HL-60/S4 (cell line): ENCODE results near the gene FOXJ1.

Experiments
- in situ Hi-C: fragments of 300-500 bp; cut with MboI; formaldehyde crosslinking; loops from 2 replicates; pipeline ENCODE4 v1.14.3; 2022; ENCODE audit warnings: low sequenced_read_pairs

Gene FOXJ1

GRCh38 chr17:76161619-76162266 is 20.7 kb upstream of the FOXJ1 start:
- in situ Hi-C loops: no loop called here

DNA sequence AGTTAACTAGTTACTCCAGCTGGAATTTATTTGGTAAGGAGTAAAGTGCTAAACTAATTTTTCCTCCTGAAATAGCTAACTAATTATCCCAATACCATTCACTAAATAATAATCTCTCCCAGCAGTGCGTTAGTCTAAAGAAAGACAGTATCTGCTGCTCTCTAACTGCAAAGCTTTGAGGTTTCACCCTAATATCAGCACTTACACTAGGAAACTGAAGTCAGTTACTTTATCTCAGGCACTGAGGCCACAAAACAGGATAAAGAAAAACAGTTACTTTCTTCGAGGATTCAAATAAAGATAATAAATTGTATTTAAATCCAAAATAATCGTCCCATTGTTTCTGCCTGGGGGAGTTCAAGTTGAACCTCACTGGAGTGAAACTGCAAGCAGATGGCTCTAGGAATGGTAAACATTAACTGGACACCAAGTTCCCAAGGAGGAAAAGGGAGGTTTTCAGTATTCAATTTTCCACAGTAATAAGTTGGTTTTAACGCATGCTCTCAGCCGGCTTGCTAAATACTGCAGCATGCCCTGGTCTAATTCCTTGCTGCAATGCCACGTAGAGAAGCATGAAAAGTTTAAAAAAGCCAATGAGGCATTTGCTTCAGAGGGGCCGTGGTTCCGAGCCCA is 20.0 kb upstream of the FOXJ1 start:
- in situ Hi-C loops: no loop called here

DNA sequence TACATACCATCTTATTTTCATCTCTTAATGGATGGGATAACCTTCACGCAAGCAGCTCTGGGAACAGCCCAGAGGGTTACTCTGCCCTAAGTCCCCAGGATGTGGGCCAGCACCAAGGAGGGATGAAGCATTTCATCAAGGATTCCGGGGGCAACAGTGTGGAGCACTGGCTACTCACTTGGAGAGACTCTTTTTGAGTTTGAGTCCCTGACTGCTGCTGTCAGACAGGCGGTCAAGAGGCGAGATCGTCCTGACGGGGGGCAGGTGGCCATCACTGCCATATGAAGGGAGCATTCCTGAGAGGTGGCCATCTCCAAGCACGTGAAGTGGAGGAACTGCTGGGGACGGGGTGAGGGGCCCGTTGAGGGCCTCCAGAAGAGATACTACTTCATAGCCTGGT is 18.1 kb upstream of the FOXJ1 start:
- in situ Hi-C loops: no loop called here

GRCh38 chr17:76157759-76158158 is 16.7 kb upstream of the FOXJ1 start:
- in situ Hi-C loops: no loop called here

GRCh38 chr17:76156662-76156991 is 15.6 kb upstream of the FOXJ1 start:
- in situ Hi-C loops: no loop called here

GRCh38 chr17:76155988-76156661 is 15.1 kb upstream of the FOXJ1 start:
- in situ Hi-C loops: no loop called here

DNA sequence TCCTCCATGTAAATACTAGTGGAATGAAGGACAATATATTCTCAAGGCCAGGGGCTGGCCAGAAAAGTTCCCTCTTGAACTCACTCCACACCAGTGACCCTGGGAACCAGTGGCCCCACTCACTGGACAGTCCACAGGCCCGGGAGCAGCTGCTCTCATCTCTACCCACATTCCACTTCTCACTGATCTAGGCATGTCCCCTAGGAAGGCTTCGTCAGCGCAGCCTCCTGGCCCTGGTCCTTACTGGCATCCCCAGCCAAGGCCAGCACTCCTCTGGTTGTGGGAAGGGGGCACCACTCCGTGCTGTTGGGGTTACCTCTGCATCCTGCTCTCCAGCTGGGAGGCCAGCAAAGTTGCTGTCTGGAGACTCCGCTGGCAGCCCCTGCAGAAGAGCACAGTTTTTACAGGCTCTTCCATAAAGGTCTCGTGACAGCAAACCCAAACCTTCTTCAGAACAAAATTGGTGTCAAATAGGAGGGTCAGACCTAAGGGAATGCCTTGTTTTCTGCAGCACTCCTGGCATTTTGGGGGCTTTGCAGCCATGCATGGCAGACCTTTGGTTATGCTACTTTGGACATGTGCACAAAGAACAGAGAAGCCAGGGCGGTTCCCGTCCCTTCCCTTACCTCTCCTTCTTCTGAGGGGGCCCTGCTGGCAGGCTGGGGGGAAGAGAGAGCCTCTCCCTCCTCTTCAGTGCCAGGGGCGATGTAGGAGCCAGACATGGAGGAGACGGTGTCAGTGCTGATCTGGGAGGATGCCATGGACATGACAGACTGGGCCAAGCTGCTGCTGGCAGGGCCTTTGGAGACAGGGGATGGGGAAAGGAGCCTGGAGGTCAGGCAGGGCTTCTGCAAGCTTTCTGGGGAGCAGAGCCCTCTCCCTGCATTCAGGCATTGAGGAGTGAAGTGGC is 14.1 kb upstream of the FOXJ1 start:
- in situ Hi-C loops: no loop called here

DNA sequence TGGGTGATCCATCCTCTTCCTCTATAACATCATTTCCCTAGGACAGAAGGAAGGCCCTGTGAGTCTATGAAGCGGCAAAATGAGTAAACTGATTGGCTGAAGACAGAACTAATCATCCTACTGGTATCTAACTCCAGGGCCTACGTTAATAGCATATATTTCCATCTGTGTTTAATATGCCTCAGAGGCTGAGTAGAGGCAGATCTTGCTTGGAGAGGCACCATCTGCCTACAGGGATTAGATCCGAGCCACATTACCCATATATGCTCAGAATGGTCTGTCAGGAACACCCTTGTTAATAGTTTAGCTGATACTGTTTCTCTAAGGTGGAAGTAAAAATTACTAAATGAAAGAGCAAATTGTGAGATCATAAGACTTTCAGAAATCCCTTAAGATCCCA is 13.2 kb upstream of the FOXJ1 start:
- in situ Hi-C loops: no loop called here

DNA sequence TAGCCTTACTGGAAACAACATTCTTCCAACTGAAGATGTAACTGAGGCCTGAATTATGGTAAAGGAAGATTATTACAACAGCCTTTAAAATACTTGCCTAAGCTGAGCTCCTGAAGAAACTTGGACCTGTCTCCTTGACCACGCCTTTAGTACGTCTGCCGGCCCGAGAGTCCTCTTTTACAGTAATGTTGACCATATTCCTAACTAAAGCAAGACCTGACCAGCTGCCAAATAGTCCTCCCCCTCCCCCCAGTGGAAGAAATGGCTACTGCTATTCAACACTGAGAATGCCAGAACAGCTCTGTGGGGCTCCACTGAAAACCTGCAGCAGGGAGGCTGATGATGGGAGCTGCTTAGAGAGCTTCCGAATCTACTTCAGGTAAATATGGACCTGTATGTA is 12.6 kb upstream of the FOXJ1 start:
- in situ Hi-C loops: no loop called here

GRCh38 chr17:76153202-76153601 is 12.2 kb upstream of the FOXJ1 start:
- in situ Hi-C loops: no loop called here

- in situ Hi-C loops: no loop called here
Measured at GRCh38 chr17:76152591-76152990, 11.5 kb upstream of the FOXJ1 start.

GRCh38 chr17:76151896-76152454 is 10.9 kb upstream of the FOXJ1 start:
- in situ Hi-C loops: no loop called here

GRCh38 chr17:76150712-76151622 is 9.9 kb upstream of the FOXJ1 start:
- in situ Hi-C loops: no loop called here

GRCh38 chr17:76149214-76149613 is 8.2 kb upstream of the FOXJ1 start:
- in situ Hi-C loops: no loop called here

DNA sequence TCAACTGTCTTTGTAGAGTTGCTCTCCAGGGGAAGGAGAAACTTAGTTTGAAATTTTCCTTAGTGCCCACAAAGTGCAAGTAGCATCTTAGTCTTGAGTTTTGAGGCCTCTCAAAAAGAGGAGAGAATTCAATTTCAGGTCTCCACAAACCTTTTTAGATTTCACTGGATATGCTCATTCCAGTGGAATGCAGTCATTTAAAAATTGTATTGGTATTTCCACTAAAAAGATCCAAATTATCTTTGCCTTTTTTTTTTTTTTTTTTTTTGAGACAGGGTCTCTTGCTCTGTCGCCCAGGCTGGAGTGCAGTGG is 6.9 kb upstream of the FOXJ1 start:
- in situ Hi-C loops: no loop called here

GRCh38 chr17:76147211-76148014 is 6.4 kb upstream of the FOXJ1 start:
- in situ Hi-C loops: no loop called here

DNA sequence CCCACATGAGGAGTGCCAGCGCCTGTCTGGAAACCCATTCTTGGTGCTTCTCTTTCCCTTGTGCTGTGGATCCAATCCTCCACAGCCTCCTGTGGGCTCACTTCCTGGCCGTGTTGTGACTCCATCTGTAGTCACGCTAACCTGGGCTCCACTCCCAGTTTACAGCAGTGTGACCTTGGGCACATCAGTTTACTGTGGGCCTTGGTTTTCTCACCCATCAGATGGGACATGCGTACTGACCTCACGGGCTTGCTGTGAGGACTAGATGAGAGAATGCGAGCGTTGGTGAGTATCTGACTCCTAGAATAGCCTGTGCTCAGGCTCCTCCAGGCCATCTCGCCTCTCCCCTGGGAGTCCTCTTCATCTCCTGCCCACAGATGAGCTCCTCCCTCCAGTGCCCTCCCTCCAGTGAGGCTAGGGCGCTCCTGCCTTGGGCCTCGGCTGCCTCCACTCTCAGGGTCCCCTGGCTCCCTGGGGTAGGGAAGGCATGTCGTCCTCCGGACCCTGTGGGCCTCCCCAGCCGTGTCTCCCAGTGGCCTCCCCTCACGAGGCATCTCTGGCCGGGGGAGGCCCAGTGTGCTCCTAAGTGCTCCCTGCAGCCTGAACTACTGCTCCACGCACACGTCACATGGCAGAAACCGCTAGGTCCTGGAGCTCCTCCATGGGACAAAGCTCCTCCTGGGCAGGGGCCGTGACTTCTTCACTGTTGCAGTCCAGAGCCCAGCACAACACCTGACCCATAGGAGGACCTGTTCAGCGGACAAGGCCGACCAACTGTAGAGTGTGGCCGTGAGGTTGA is 5.2 kb upstream of the FOXJ1 start:
- in situ Hi-C loops: no loop called here

DNA sequence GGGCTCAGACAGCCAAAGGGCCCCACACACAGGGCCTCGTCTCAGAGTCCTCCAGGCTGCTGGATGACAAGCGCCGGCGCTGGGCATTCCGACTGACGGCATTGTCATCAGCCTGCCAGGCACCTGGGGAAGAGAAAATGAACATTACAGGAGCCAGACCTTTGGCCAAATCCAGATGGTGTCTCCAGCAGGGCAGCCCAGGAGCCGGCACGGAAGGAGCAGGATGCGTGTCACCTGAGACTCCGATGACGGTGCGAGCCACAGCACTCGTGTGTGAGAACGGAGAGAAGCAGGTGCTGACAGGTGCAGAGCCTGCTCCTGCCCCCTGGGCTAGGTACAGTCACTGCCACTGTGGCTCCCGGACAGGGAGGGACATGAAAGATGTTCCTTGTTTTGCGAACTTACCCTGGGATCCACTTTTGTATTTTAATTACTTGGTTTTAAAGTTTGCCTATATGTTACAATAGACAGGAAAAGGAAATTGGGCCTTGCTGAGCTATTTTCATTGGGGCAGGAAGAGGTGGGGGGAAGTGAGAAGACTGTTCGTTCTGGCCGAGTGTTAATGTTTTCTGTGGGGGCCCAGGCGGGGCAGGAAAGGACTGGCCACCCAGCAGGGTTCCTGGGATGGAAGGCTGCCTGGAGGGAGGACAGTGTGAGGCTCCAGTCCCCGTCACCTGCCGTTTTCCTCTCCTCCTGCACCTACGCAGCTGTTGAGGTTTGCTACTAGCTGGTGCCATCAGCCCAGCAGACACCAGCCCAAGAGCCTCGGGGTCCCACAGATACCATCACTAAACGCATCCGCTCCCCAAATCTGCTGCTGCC is 4.4 kb upstream of the FOXJ1 start:
- in situ Hi-C loops: no loop called here
